K562 (cell line): Measurements from ENCODE around the gene SPTBN4. TPM values are rescaled to one million over a fixed set of nuclear protein-coding genes. Genes with fewer than 3 reads are reported as not detected.
A peak's percentile ranks its signal among the peaks of the same experiment; 100 is the strongest.

Experiments used
- ATF3 ChIP-seq, 2 experiments: fragments of 450-650 bp in 1 of 2; sonication (generic) in 1 of 2; formaldehyde crosslinking in 1 of 2; IDR thresholded peaks in 1 of 2; conservative IDR thresholded peaks in 1 of 2; 2 replicates each; pipeline versions ENCODE4 v1.6.1 to v1.8.1; 2016 to 2023; ENCODE audit warnings: mild to moderate bottlenecking in 2 of 2, moderate library complexity in 2 of 2, inconsistent platforms in 1 of 2, missing genetic modification reagents in 1 of 2
- CREM ChIP-seq: IDR thresholded peaks from 2 replicates; pipeline ENCODE4 v1.6.1; 2014; ENCODE audit warnings: antibody characterized with exemption, low read depth
- CTCF ChIP-seq, 3 experiments: IDR thresholded peaks in 2 of 3; conservative IDR thresholded peaks in 1 of 3; 2 replicates each; pipeline ENCODE4 v1.5.1; 2011 to 2012; ENCODE audit warnings: low read length in 3 of 3, mild to moderate bottlenecking in 3 of 3, control low read depth in 2 of 3, improper control_type of control experiment in 1 of 3, inconsistent platforms in 1 of 3, low read depth in 1 of 3, mixed read lengths in 1 of 3, moderate library complexity in 1 of 3; ENCODE audit not compliant: insufficient read depth in 2 of 3
- NR2C2 ChIP-seq, 2 experiments: fragments of 200-800 bp in 1 of 2; sonication (Bioruptor generic) in 1 of 2; sonication (generic) in 1 of 2; formaldehyde crosslinking in 1 of 2; IDR thresholded peaks; 2 replicates each; pipeline versions ENCODE4 v1.6.1 to v1.8.0; 2016 to 2022; ENCODE audit warnings: mild to moderate bottlenecking in 1 of 2, missing compliant biosample characterization in 1 of 2, missing genetic modification characterization in 1 of 2, missing genetic modification reagents in 1 of 2
- RFX7 ChIP-seq: fragments of 250-450 bp; sonication (Bioruptor Pico); IDR thresholded peaks from 2 replicates; pipeline ENCODE4 v1.5.1; 2021; ENCODE audit warnings: mild to moderate bottlenecking
- ZNF280B ChIP-seq: fragments of 250-450 bp; sonication (Bioruptor Pico); IDR thresholded peaks from 2 replicates; pipeline ENCODE4 v1.5.1; 2021; ENCODE audit warnings: mild to moderate bottlenecking
- polyA plus RNA-seq, 8 experiments: library from polyadenylated mRNA; depleted of rRNA in 4 of 8; stranded (reverse) in 5 of 8; unstranded in 3 of 8; fragments of >200 nt; fragmentation: Nextera tagmentation in 2 of 8; fragmentation: Illumina TruSeq in 1 of 8; extraction: Ambion mirVana in 2 of 8; extraction: Trizol in 1 of 8; gene quantifications; 2 replicates each; pipeline versions ENCODE4 v1.2.1 to v1.2.3, GENCODE V29; 2011 to 2014; ENCODE audit warnings: inconsistent platforms in 1 of 8, missing spikeins in 1 of 8
- total RNA-seq, 7 experiments: library from RNA; depleted of rRNA in 6 of 7; stranded (reverse); fragments of >200 nt in 6 of 7; fragmentation: Illumina TruSeq in 2 of 7; extraction: Trizol in 2 of 7; gene quantifications; 2 replicates each; pipeline versions ENCODE4 v1.2.1 to v1.2.3, GENCODE V29; 2011 to 2021; ENCODE audit warnings: low replicate concordance in 1 of 7

SPTBN4 gene
- total and polyA plus RNA-seq, 9 of the 15 experiments (the other 6 are each of a cell fraction or from before 2014, with no cell fraction given): 0.01 to 1.5 (median 0.86) TPM

GRCh38 chr19:40594657-40595091 is 127.9 kb downstream of the SPTBN4 start (continued):
- peak in 2 of 3 experiments; percentile 9 to 24; a peak in 2 of 6 replicates for TF ChIP-seq CTCF (IDR thresholded peaks at IDR 0.05 in 2 of 3, conservative IDR thresholded peaks at IDR 0.05 in 1 of 3; ENCODE audit: insufficient read depth in 2 of 3, low read depth in 1 of 3, low read length in 3 of 3)
- no peak for TF ChIP-seq NR2C2 (CRISPR knock-in tag; IDR thresholded peaks at IDR 0.05)
- TF ChIP-seq NR2C2 (tag; IDR thresholded peaks at IDR 0.05): no peak
- TF ChIP-seq CREM: no peak
- TF ChIP-seq ATF3 (IDR thresholded peaks at IDR 0.05): peak; percentile 43; the same call in 1 of the 2 replicates
- TF ChIP-seq ATF3 (CRISPR knock-in tag; conservative IDR thresholded peaks at IDR 0.05): no peak
- no peak for TF ChIP-seq ZNF280B (CRISPR knock-in tag)
- TF ChIP-seq RFX7 (CRISPR knock-in tag): no peak
